Measurements from ENCODE around the gene NUP188.

The NUP188 gene

GRCh38 chr9:129023036-129023907, 75.8 kb downstream of the NUP188 start:
- Histone ChIP-seq H3K36me3 (ENCODE audit: control insufficient read depth in 1 of 2, insufficient read depth in 2 of 2, low read length in 2 of 2) (peaks cover 0 to 6% of the 10 kb centered on the region in 2 donors), H3K4me1 (ENCODE audit: control insufficient read depth in 1 of 2, insufficient read depth in 2 of 2, low read length in 2 of 2) (peaks cover 4 to 31% of the 10 kb centered on the region in 2 donors), H3K27ac (ENCODE audit: low read length) (no peak overlapping the region), H3K27me3 (ENCODE audit: low read depth, low read length) (no peaks in the 10 kb centered on the region), H3K9me3 (ENCODE audit: control insufficient read depth in 1 of 2, low read length in 2 of 2) (no peaks in the 10 kb centered on the region), H3K4me3 (ENCODE audit: low read depth in 1 of 2, low read length in 2 of 2) (no peak overlapping the region)

DNA sequence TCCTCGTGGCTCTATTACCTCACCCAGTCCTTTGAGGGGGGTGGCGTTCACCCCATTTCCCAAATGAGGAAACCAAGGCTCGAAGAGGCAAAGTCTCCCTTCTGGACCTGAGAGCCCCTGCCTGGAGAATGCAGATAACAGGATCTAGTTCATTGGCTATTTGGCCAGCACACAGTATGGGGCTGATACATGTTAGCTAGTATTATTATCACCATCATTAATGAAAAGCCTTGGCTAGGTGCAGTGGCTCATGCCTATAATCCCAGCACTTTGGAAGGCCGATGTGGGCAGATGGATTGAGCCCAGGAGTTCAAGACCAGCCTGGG, 76.4 kb downstream of the NUP188 start:
- Histone ChIP-seq H3K27me3 (ENCODE audit: low read depth, low read length) (no peaks in the 10 kb centered on the region), H3K4me1 (ENCODE audit: control insufficient read depth in 1 of 2, insufficient read depth in 2 of 2, low read length in 2 of 2) (peaks cover 4 to 33% of the 10 kb centered on the region in 2 donors), H3K4me3 (ENCODE audit: low read depth in 1 of 2, low read length in 2 of 2) (no peak overlapping the region), H3K27ac (ENCODE audit: low read length) (no peak overlapping the region), H3K36me3 (ENCODE audit: control insufficient read depth in 1 of 2, insufficient read depth in 2 of 2, low read length in 2 of 2) (peaks cover 0 to 4% of the 10 kb centered on the region in 2 donors), H3K9me3 (ENCODE audit: control insufficient read depth in 1 of 2, low read length in 2 of 2) (no peaks in the 10 kb centered on the region)

DNA sequence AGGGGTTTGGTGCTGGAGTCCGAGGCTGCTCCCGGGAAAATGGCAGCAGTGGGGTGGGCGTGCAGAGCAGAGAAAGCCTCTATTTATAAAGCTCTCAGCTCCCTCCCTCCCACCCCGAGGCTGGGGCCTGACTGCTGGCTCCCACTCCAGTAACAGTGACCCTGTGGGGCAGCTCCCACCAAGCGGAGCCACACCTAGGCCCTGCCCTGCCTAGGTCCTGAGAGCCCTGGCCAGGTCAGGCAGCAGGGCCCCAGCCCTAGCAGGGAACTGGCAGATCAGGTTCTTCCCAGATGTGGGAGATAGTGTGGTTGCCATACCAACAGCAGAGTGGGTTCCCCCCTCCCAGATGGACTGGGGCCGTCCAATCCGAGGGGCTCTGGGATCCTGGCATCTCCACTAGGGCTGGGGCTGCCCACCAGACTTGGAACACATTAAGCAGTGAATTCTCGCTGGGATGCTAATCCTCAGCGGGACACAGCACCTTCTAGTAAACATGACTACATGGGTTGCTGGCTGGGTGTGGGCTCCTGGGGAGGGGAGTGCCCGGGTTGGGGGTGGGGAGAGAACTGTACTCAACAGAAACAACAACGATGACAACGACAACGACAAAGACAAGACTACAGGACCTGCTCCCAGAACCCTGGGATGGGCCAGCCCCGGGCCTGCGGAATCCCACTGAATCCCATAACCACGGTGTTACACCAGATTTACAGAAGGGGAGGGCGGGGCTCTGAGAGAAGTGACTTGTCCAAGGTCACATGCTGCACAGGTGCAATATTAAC, 79.1 kb downstream of the NUP188 start:
- Histone ChIP-seq H3K9me3 (ENCODE audit: control insufficient read depth in 1 of 2, low read length in 2 of 2) (no peaks in the 10 kb centered on the region), H3K27ac (ENCODE audit: low read length) (no peak overlapping the region), H3K27me3 (ENCODE audit: low read depth, low read length) (no peaks in the 10 kb centered on the region), H3K4me1 (ENCODE audit: control insufficient read depth in 1 of 2, insufficient read depth in 2 of 2, low read length in 2 of 2) (peaks cover 4 to 35% of the 10 kb centered on the region in 2 donors), H3K36me3 (ENCODE audit: control insufficient read depth in 1 of 2, insufficient read depth in 2 of 2, low read length in 2 of 2) (no peaks in the 10 kb centered on the region), H3K4me3 (ENCODE audit: low read depth in 1 of 2, low read length in 2 of 2) (peak overlapping the region; percentile 74 to 88)

GRCh38 chr9:129027224-129027684, 79.8 kb downstream of the NUP188 start:
- H3K4me3 ChIP-seq (ENCODE audit: low read depth in 1 of 2, low read length in 2 of 2), result peak overlapping the region; percentile 74 to 88
- H3K36me3 ChIP-seq (ENCODE audit: control insufficient read depth in 1 of 2, insufficient read depth in 2 of 2, low read length in 2 of 2), result no peaks in the 10 kb centered on the region
- peak overlapping the region; percentile 8 for H3K27ac ChIP-seq (ENCODE audit: low read length)
- H3K4me1 ChIP-seq (ENCODE audit: control insufficient read depth in 1 of 2, insufficient read depth in 2 of 2, low read length in 2 of 2), result peaks cover 4 to 35% of the 10 kb centered on the region in 2 donors
- no peaks in the 10 kb centered on the region for H3K27me3 ChIP-seq (ENCODE audit: low read depth, low read length)
- H3K9me3 ChIP-seq (ENCODE audit: control insufficient read depth in 1 of 2, low read length in 2 of 2), result no peaks in the 10 kb centered on the region

- Histone ChIP-seq H3K4me3 (ENCODE audit: low read depth in 1 of 2, low read length in 2 of 2) (peak overlapping the region; percentile 74 to 88), H3K27me3 (ENCODE audit: low read depth, low read length) (no peaks in the 10 kb centered on the region), H3K9me3 (ENCODE audit: control insufficient read depth in 1 of 2, low read length in 2 of 2) (no peaks in the 10 kb centered on the region), H3K27ac (ENCODE audit: low read length) (peak overlapping the region; percentile 8), H3K36me3 (ENCODE audit: control insufficient read depth in 1 of 2, insufficient read depth in 2 of 2, low read length in 2 of 2) (no peaks in the 10 kb centered on the region), H3K4me1 (ENCODE audit: control insufficient read depth in 1 of 2, insufficient read depth in 2 of 2, low read length in 2 of 2) (peaks cover 4 to 35% of the 10 kb centered on the region in 2 donors)
These were observed 80.2 kb downstream of the NUP188 start for GRCh38 chr9:129027685-129028191.

GRCh38 chr9:129028192-129028966, 80.9 kb downstream of the NUP188 start, which contains the start of gene SH3GLB2:
TSS of gene SH3GLB2 (minus strand) at chr9:129028331. CDS start at chr9:129028154, 177 bp downstream.
- Histone ChIP-seq H3K4me3 (ENCODE audit: low read depth in 1 of 2, low read length in 2 of 2) (peak within 1 kb of the TSS; percentile 74 to 88), H3K4me1 (ENCODE audit: control insufficient read depth in 1 of 2, insufficient read depth in 2 of 2, low read length in 2 of 2) (peaks cover 4 to 30% of the 10 kb centered on the region in 2 donors), H3K36me3 (ENCODE audit: control insufficient read depth in 1 of 2, insufficient read depth in 2 of 2, low read length in 2 of 2) (no peaks in the 10 kb centered on the region), H3K27ac (ENCODE audit: low read length) (peak within 1 kb of the TSS; percentile 8), H3K9me3 (ENCODE audit: control insufficient read depth in 1 of 2, low read length in 2 of 2) (no peaks in the 10 kb centered on the region), H3K27me3 (ENCODE audit: low read depth, low read length) (no peaks in the 10 kb centered on the region)

- H3K4me1 ChIP-seq (ENCODE audit: control insufficient read depth in 1 of 2, insufficient read depth in 2 of 2, low read length in 2 of 2), result peaks cover 4 to 25% of the 10 kb centered on the region in 2 donors
- H3K9me3 ChIP-seq (ENCODE audit: control insufficient read depth in 1 of 2, low read length in 2 of 2), result no peaks in the 10 kb centered on the region
- no peak overlapping the region for H3K27ac ChIP-seq (ENCODE audit: low read length)
- no peaks in the 10 kb centered on the region for H3K27me3 ChIP-seq (ENCODE audit: low read depth, low read length)
- H3K36me3 ChIP-seq (ENCODE audit: control insufficient read depth in 1 of 2, insufficient read depth in 2 of 2, low read length in 2 of 2), result no peaks in the 10 kb centered on the region
- no peak overlapping the region for H3K4me3 ChIP-seq (ENCODE audit: low read depth in 1 of 2, low read length in 2 of 2)
These were observed 82.7 kb downstream of the NUP188 start for GRCh38 chr9:129030191-129030590.

GRCh38 chr9:129031514-129031913, 84.0 kb downstream of the NUP188 start:
- Histone ChIP-seq H3K27ac (ENCODE audit: low read length) (no peak overlapping the region), H3K4me3 (ENCODE audit: low read depth in 1 of 2, low read length in 2 of 2) (no peak overlapping the region), H3K27me3 (ENCODE audit: low read depth, low read length) (no peaks in the 10 kb centered on the region), H3K36me3 (ENCODE audit: control insufficient read depth in 1 of 2, insufficient read depth in 2 of 2, low read length in 2 of 2) (no peaks in the 10 kb centered on the region), H3K4me1 (ENCODE audit: control insufficient read depth in 1 of 2, insufficient read depth in 2 of 2, low read length in 2 of 2) (peaks cover 4 to 21% of the 10 kb centered on the region in 2 donors), H3K9me3 (ENCODE audit: control insufficient read depth in 1 of 2, low read length in 2 of 2) (no peaks in the 10 kb centered on the region)

- H3K4me1 ChIP-seq (ENCODE audit: control insufficient read depth in 1 of 2, insufficient read depth in 2 of 2, low read length in 2 of 2), result peaks cover 7 to 17% of the 10 kb centered on the region in 2 donors
- H3K27me3 ChIP-seq (ENCODE audit: low read depth, low read length), result no peaks in the 10 kb centered on the region
- no peak overlapping the region for H3K4me3 ChIP-seq (ENCODE audit: low read depth in 1 of 2, low read length in 2 of 2)
- no peak overlapping the region for H3K27ac ChIP-seq (ENCODE audit: low read length)
- no peaks in the 10 kb centered on the region for H3K9me3 ChIP-seq (ENCODE audit: control insufficient read depth in 1 of 2, low read length in 2 of 2)
- no peaks in the 10 kb centered on the region for H3K36me3 ChIP-seq (ENCODE audit: control insufficient read depth in 1 of 2, insufficient read depth in 2 of 2, low read length in 2 of 2)
These were observed 85.2 kb downstream of the NUP188 start for GRCh38 chr9:129032541-129033159.

DNA sequence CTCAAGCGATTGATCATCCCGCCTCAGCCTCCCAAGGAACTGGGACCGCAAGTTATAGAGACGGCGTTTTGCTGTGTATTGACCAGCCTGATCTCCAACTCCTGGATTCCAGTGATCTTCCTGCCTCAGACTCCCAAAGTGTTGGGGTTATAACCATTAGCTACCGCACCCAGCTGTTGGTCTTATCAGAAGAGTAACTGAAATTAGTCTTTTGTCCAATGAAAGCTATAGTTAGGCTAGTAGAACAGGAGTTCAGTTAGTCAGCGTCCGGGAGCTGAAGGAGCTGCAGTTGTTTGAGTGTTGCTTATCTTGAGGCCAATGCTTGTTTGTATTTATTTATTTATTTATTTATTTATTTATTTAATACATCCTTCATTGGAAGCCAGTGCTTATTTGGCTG, 85.7 kb downstream of the NUP188 start:
- H3K4me1 ChIP-seq (ENCODE audit: control insufficient read depth in 1 of 2, insufficient read depth in 2 of 2, low read length in 2 of 2), result peaks cover 13 to 22% of the 10 kb centered on the region in 2 donors

More for the DNA sequence above, 85.7 kb downstream of the NUP188 start:
- Histone ChIP-seq H3K27me3 (ENCODE audit: low read depth, low read length) (no peaks in the 10 kb centered on the region), H3K9me3 (ENCODE audit: control insufficient read depth in 1 of 2, low read length in 2 of 2) (no peaks in the 10 kb centered on the region), H3K27ac (ENCODE audit: low read length) (no peak overlapping the region), H3K36me3 (ENCODE audit: control insufficient read depth in 1 of 2, insufficient read depth in 2 of 2, low read length in 2 of 2) (no peaks in the 10 kb centered on the region), H3K4me3 (ENCODE audit: low read depth in 1 of 2, low read length in 2 of 2) (no peak overlapping the region)
